ENCODE data around the gene LHFPL6. TPM values are rescaled to one million over a fixed set of nuclear protein-coding genes. Genes with fewer than 3 reads are reported as not detected.

The LHFPL6 gene
- total RNA-seq, 3 donors from 2014 or later: 54.2 to 99.6 (median 91.7) TPM

DNA sequence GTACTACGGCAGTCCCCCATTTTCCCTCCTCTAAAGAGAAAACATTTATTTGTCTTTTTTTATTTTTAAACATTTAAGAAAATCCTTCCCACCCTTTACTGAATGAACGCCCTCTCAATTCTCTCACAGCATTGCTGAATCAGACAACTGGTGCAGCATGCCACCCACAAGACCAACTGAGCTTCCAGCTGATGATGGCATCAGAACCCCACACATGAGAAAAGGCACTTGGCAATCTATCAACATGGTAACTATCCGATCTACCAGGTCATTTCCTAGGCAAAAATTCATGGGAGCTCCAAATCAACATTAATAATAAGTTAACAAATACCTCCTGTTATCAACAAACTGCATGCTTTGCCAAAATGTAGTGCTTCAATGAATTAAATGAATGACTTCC lies 43.1 kb downstream of the LHFPL6 start:
- intact Hi-C loops (cut with DNase I; ENCODE audit: low total_unique reads): no loop called here
- DNase-seq (ENCODE audit: low spot score in 2 of 2): no peak
- no peaks in the 10 kb centered on the region for H3K9me3 ChIP-seq
- TF ChIP-seq, protein P1, sequence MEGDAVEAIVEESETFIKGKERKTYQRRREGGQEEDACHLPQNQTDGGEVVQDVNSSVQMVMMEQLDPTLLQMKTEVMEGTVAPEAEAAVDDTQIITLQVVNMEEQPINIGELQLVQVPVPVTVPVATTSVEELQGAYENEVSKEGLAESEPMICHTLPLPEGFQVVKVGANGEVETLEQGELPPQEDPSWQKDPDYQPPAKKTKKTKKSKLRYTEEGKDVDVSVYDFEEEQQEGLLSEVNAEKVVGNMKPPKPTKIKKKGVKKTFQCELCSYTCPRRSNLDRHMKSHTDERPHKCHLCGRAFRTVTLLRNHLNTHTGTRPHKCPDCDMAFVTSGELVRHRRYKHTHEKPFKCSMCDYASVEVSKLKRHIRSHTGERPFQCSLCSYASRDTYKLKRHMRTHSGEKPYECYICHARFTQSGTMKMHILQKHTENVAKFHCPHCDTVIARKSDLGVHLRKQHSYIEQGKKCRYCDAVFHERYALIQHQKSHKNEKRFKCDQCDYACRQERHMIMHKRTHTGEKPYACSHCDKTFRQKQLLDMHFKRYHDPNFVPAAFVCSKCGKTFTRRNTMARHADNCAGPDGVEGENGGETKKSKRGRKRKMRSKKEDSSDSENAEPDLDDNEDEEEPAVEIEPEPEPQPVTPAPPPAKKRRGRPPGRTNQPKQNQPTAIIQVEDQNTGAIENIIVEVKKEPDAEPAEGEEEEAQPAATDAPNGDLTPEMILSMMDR (IDR thresholded peaks at IDR 0.05): no peak
- H3K4me1 ChIP-seq: peaks cover 0 to 4% of the 10 kb centered on the region in 2 donors
- no peaks in the 10 kb centered on the region for H3K27me3 ChIP-seq
- no peak overlapping the region for H3K4me3 ChIP-seq
- H3K36me3 ChIP-seq: no peaks in the 10 kb centered on the region
- H3K27ac ChIP-seq: no peak overlapping the region

DNA sequence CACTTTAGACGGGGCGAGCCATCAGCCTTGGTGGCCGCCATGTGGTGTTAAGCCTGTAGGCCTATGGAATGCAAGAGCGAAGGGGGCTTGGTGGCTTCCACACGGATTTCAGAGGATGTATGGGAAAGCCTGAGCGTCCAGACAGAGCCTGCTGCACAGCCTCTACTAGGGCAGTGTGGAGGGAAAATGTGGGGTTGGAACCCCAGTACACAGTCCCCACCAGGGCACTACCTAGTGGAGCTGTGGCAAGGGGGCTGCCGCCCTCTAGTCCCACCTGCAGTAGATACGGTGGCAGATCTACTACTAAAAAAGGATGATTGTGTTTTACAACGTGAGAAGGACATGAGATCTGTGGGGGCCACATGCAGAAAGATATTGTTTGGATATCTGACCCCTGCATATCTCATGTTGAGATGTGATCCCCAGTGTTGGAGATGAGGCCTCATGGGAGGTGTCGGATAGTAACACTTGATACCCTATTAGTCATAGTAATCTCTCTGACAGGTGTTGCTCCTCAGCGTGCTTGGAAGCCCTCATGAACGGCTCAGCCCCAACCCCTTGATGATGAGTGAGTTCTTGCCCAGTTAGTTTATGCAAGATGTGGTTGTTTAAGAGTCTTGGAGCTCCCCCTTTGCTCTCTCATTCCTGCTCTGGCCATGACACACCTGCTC lies 45.6 kb downstream of the LHFPL6 start:
- DNase-seq (ENCODE audit: low spot score in 2 of 2): no peak
- Histone ChIP-seq H3K36me3 (no peaks in the 10 kb centered on the region), H3K27me3 (no peaks in the 10 kb centered on the region), H3K9me3 (no peaks in the 10 kb centered on the region), H3K4me1 (no peaks in the 10 kb centered on the region), H3K27ac (no peak overlapping the region), H3K4me3 (no peak overlapping the region)
- intact Hi-C loops (cut with DNase I; ENCODE audit: low total_unique reads): no loop called here
- TF ChIP-seq POLR2A (IDR thresholded peaks at IDR 0.05): no peak
- TF ChIP-seq POLR2AphosphoS5 (IDR thresholded peaks at IDR 0.05): no peak
- TF ChIP-seq, protein P1 (IDR thresholded peaks at IDR 0.05): no peak

DNA sequence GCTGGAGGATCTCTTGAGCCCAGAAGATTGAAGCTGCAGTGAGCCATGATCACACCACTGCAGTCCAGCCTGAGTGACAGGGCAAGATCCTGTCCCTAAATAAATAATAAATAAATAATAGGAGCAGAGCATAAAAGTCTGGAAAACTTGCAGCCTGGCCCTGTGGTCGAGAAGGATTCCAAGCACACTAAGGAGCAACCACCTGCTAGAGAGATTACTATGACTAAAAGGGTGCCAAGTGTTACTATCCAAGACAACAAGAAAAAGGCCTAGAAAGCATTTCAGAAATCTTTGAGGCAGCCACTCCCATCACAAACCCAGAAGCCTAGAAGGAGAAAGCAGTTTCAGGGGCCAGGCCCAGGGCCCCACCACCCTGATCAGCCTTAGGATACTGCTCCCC lies 46.1 kb downstream of the LHFPL6 start:
- H3K4me1 ChIP-seq: no peaks in the 10 kb centered on the region
- H3K27me3 ChIP-seq: no peaks in the 10 kb centered on the region
- H3K4me3 ChIP-seq: no peak overlapping the region
- no peaks in the 10 kb centered on the region for H3K36me3 ChIP-seq
- TF ChIP-seq POLR2AphosphoS5 (IDR thresholded peaks at IDR 0.05): no peak
- no peak for TF ChIP-seq POLR2A (IDR thresholded peaks at IDR 0.05)
- TF ChIP-seq, protein P1 (IDR thresholded peaks at IDR 0.05): no peak
- no peaks in the 10 kb centered on the region for H3K9me3 ChIP-seq
- no peak for DNase-seq (ENCODE audit: low spot score in 2 of 2)
- no peak overlapping the region for H3K27ac ChIP-seq
- intact Hi-C loops (cut with DNase I; ENCODE audit: low total_unique reads): no loop called here

DNA sequence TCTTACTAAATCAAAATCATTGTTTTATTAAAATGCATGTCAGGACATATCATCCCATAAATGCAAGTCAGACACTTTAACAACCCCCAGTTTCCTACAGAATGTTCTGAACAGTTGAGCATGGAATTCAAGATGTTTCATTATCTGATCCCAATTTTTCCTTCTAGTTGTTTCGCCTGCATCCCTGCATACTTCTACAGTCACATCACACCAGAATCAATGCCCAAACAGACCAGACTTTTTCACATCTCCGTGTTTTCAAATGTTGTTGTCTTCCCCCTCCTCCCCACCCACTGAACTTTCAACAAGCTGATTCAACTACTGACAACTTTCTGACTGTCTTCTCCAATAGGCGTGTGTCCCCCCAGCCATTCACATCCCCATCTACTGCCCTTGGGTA lies 48.6 kb downstream of the LHFPL6 start:
- H3K4me1 ChIP-seq: no peaks in the 10 kb centered on the region
- DNase-seq (ENCODE audit: low spot score in 2 of 2): no peak
- H3K36me3 ChIP-seq: no peaks in the 10 kb centered on the region
- H3K27me3 ChIP-seq: no peaks in the 10 kb centered on the region
- intact Hi-C loops (cut with DNase I; ENCODE audit: low total_unique reads): no loop called here
- no peak overlapping the region for H3K27ac ChIP-seq
- no peak overlapping the region for H3K4me3 ChIP-seq
- TF ChIP-seq, protein P1 (IDR thresholded peaks at IDR 0.05): no peak
- TF ChIP-seq POLR2A (IDR thresholded peaks at IDR 0.05): no peak
- TF ChIP-seq POLR2AphosphoS5 (IDR thresholded peaks at IDR 0.05): no peak
- no peaks in the 10 kb centered on the region for H3K9me3 ChIP-seq

DNA sequence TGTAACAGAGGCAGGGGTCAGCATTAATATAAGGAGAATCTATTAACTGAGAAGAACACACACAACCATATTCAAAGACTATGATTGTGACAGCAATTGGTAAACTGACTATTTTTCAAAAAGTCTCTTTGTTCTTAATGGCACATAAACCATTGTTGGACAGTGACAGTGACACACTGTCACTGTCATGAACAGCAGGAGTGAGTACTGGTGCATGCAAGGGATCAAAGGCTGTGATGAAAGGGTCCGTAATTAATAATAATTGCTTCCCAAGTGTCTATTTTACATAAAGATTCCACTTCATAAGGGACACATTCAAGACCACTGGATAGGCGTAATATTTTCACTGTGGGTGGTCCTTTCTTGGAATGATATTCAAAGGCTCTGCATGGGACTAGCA lies 50.7 kb downstream of the LHFPL6 start:
- intact Hi-C loops (cut with DNase I; ENCODE audit: low total_unique reads): no loop called here
- Histone ChIP-seq H3K4me3 (no peak overlapping the region), H3K9me3 (no peaks in the 10 kb centered on the region), H3K27ac (no peak overlapping the region), H3K27me3 (no peaks in the 10 kb centered on the region), H3K36me3 (no peaks in the 10 kb centered on the region), H3K4me1 (no peaks in the 10 kb centered on the region)
- TF ChIP-seq POLR2AphosphoS5 (IDR thresholded peaks at IDR 0.05) (no peak), POLR2A (IDR thresholded peaks at IDR 0.05) (no peak)
- DNase-seq (ENCODE audit: low spot score in 2 of 2): no peak

DNA sequence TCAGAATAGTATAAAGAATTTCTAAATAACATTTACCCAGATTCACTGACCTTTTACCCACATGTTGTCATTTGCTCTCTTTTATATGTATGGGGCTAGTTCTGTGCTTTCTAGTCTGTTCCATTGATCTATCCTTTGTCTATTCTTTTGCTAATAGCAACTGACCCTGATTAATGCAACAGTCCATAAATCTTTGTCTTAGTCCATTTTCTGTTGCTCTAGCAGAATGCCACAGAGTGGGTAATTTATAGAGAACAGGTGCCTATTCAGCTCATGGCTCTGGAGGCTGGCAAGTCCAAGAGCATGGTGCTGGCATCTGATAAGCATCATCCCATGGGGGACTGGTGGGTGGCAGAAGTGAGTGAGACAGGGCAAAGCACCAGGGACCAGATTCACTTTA lies 52.1 kb downstream of the LHFPL6 start:
- DNase-seq (ENCODE audit: low spot score in 2 of 2): no peak
- intact Hi-C loops (cut with DNase I; ENCODE audit: low total_unique reads): no loop called here
- no peaks in the 10 kb centered on the region for H3K27me3 ChIP-seq
- no peaks in the 10 kb centered on the region for H3K9me3 ChIP-seq
- H3K4me3 ChIP-seq: no peak overlapping the region
- no peak overlapping the region for H3K27ac ChIP-seq
- TF ChIP-seq POLR2AphosphoS5 (IDR thresholded peaks at IDR 0.05) (no peak), POLR2A (IDR thresholded peaks at IDR 0.05) (no peak)
- TF ChIP-seq, protein P1 (IDR thresholded peaks at IDR 0.05): no peak
- no peaks in the 10 kb centered on the region for H3K36me3 ChIP-seq
- no peaks in the 10 kb centered on the region for H3K4me1 ChIP-seq
